ENCODE data around the gene RPL10.

The RPL10 gene

GRCh38 chrX:154397888-154398667 is at the start of gene RPL10:
Gene RPL10, plus strand, starts transcription at chrX:154398377. Its CDS starts 143 bp downstream, at chrX:154398520.
- FAIRE-seq, result no peak

GRCh38 chrX:154348646-154349358 is 49.4 kb upstream of the RPL10 start:
- no peak for FAIRE-seq

GRCh38 chrX:154349359-154349935 is 48.7 kb upstream of the RPL10 start:
- no peak for FAIRE-seq

- FAIRE-seq, result no peak
Observed at GRCh38 chrX:154349979-154350378, 48.2 kb upstream of the RPL10 start.

GRCh38 chrX:154350429-154351182 is 47.6 kb upstream of the RPL10 start:
- FAIRE-seq, result no peak

- FAIRE-seq, result no peak
Observed at GRCh38 chrX:154351183-154352011, 46.8 kb upstream of the RPL10 start.

GRCh38 chrX:154352012-154352401 is 46.2 kb upstream of the RPL10 start:
- no peak for FAIRE-seq

GRCh38 chrX:154352466-154352865 is 45.7 kb upstream of the RPL10 start:
- FAIRE-seq, result no peak

GRCh38 chrX:154353172-154353843 is 44.9 kb upstream of the RPL10 start:
- no peak for FAIRE-seq

GRCh38 chrX:154354013-154354412 is 44.2 kb upstream of the RPL10 start:
- FAIRE-seq, result no peak

- FAIRE-seq, result no peak
Observed at GRCh38 chrX:154354516-154354915, 43.7 kb upstream of the RPL10 start.

- no peak for FAIRE-seq
Observed at GRCh38 chrX:154355094-154355775, 42.9 kb upstream of the RPL10 start.

- FAIRE-seq, result no peak
Observed at GRCh38 chrX:154355776-154356140, 42.4 kb upstream of the RPL10 start.

GRCh38 chrX:154356596-154356995 is 41.6 kb upstream of the RPL10 start:
- no peak for FAIRE-seq

- no peak for FAIRE-seq
Observed at GRCh38 chrX:154357205-154357604, 41.0 kb upstream of the RPL10 start.

- FAIRE-seq, result no peak
Observed at GRCh38 chrX:154358011-154358410, 40.2 kb upstream of the RPL10 start.

GRCh38 chrX:154358829-154359228 is 39.3 kb upstream of the RPL10 start:
- FAIRE-seq, result no peak

GRCh38 chrX:154359362-154360154 is 38.6 kb upstream of the RPL10 start:
- no peak for FAIRE-seq

GRCh38 chrX:154360155-154360713 is 37.9 kb upstream of the RPL10 start:
- no peak for FAIRE-seq
